ENCODE data around the gene PGAP2. TPM values are rescaled to one million over a fixed set of nuclear protein-coding genes. Genes with fewer than 3 reads are reported as not detected.
A peak's percentile ranks its signal among the peaks of the same experiment; 100 is the strongest.

Gene PGAP2
- total and polyA plus RNA-seq, 2 of the 13 experiments (the other 11 are each of a cell fraction or from before 2014, with no cell fraction given): 21.5 to 47.8 TPM

DNA sequence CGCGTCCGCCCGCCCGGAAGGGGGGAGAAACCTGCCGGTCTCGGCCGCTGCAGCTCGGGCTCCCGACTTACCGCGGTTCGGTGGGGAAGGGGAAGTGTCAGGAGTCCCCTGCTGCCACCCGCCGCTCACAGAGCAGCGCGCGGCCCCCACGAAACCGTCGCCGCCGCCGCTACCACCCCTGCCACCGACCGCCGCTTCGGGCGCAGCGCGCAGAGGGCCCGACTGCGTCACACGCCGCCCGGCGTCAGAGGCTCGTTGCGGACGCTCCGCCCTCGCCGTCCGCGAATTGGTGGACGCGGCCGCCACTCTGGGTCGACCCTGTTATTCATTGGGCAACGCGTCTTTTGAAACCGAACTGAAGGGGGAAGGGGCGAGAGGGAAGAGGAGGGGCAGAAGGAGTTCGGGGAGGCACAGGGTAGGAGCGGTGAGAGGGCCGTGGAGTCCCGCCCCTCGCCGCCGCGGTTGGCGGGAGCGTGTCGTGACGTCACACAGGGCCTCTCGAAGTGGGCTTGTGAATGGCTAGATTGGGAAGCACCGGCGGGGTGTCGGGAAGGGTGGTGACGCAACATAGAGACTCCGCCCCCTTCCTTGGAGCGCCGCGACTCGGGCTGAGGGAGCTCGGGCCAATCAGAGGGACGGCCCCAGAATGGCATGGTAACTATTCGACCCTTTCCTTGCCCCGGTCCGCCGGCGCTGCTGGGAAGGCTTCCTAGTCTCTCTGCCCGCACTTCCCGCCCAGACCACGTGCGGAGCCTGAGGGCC, 10.8 kb upstream of the PGAP2 start, which contains the start of gene NUP98 (continued):
- TF ChIP-seq JUND (CRISPR knock-in tag; IDR thresholded peaks at IDR 0.05): peak; percentile 7; the same call in 1 of the 2 replicates
- TF ChIP-seq GATAD1 (CRISPR knock-in tag; IDR thresholded peaks at IDR 0.05): peak; percentile 55
- peak; percentile 78; the same call in 1 of the 2 replicates for TF ChIP-seq ZNF232 (CRISPR knock-in tag; IDR thresholded peaks at IDR 0.05; ENCODE audit: borderline replicate concordance)
- TF ChIP-seq, protein P1, sequence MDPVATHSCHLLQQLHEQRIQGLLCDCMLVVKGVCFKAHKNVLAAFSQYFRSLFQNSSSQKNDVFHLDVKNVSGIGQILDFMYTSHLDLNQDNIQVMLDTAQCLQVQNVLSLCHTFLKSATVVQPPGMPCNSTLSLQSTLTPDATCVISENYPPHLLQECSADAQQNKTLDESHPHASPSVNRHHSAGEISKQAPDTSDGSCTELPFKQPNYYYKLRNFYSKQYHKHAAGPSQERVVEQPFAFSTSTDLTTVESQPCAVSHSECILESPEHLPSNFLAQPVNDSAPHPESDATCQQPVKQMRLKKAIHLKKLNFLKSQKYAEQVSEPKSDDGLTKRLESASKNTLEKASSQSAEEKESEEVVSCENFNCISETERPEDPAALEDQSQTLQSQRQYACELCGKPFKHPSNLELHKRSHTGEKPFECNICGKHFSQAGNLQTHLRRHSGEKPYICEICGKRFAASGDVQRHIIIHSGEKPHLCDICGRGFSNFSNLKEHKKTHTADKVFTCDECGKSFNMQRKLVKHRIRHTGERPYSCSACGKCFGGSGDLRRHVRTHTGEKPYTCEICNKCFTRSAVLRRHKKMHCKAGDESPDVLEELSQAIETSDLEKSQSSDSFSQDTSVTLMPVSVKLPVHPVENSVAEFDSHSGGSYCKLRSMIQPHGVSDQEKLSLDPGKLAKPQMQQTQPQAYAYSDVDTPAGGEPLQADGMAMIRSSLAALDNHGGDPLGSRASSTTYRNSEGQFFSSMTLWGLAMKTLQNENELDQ (CRISPR knock-in tag; IDR thresholded peaks at IDR 0.05; ENCODE audit: borderline replicate concordance): no peak
- TF ChIP-seq ZNF788 (CRISPR knock-in tag; IDR thresholded peaks at IDR 0.05; ENCODE audit: borderline replicate concordance): peak; percentile 9; the same call in 1 of the 2 replicates
- TF ChIP-seq NCOR1 (IDR thresholded peaks at IDR 0.05; ENCODE audit: borderline replicate concordance, low read length): peak; percentile 53; the same call in 1 of the 2 replicates
- peak; percentile 72; the same call in 1 of the 2 replicates for TF ChIP-seq KMT2A (CRISPR knock-in tag; IDR thresholded peaks at IDR 0.05)
- no peak for TF ChIP-seq BRCA1 (CRISPR knock-in tag; IDR thresholded peaks at IDR 0.05)
- peak; percentile 89; the same call in 1 of the 2 replicates for TF ChIP-seq DMTF1 (CRISPR knock-in tag; IDR thresholded peaks at IDR 0.05)
- TF ChIP-seq MIER3 (CRISPR knock-in tag; IDR thresholded peaks at IDR 0.05; ENCODE audit: borderline replicate concordance): peak; percentile 20; the same call in 1 of the 2 replicates
- TF ChIP-seq ZNF672 (CRISPR knock-in tag; IDR thresholded peaks at IDR 0.05): no peak
- TF ChIP-seq SMARCC2 (IDR thresholded peaks at IDR 0.05): no peak
- peak; percentile 98 for TF ChIP-seq GMEB1 (CRISPR knock-in tag; IDR thresholded peaks at IDR 0.05; ENCODE audit: borderline replicate concordance)
- peak; percentile 98 for TF ChIP-seq ATF7 (IDR thresholded peaks at IDR 0.05)
- peak; percentile 80 for TF ChIP-seq ATF7 (CRISPR knock-in tag; IDR thresholded peaks at IDR 0.05)
- TF ChIP-seq NFYC (CRISPR knock-in tag; IDR thresholded peaks at IDR 0.05): peak; percentile 95
- TF ChIP-seq ZNF772 (CRISPR knock-in tag; IDR thresholded peaks at IDR 0.05): no peak
- TF ChIP-seq FOXM1 (CRISPR knock-in tag; IDR thresholded peaks at IDR 0.05): peak; percentile 89
- peak; percentile 60; the same call in 1 of the 2 replicates for TF ChIP-seq KDM5A (IDR thresholded peaks at IDR 0.05; ENCODE audit: borderline replicate concordance, low read length)
- 0 out of 2 replicates have a peak, but pooled peaks have one; percentile 9 for TF ChIP-seq BCL6 (CRISPR knock-in tag; IDR thresholded peaks at IDR 0.05)
- peak; percentile 75; the same call in 1 of the 2 replicates for TF ChIP-seq ZNF124 (CRISPR knock-in tag; IDR thresholded peaks at IDR 0.05)
- no peak for TF ChIP-seq ZNF326 (CRISPR knock-in tag; IDR thresholded peaks at IDR 0.05; ENCODE audit: borderline replicate concordance)
- no peak for TF ChIP-seq DPF2 (CRISPR knock-in tag; IDR thresholded peaks at IDR 0.05; ENCODE audit: borderline replicate concordance, low read depth)
- TF ChIP-seq RFXANK (CRISPR knock-in tag; IDR thresholded peaks at IDR 0.05): peak; percentile 91
- peak; percentile 76 for TF ChIP-seq DMAP1 (CRISPR knock-in tag; IDR thresholded peaks at IDR 0.05)

Data from HepG2 (cell line).